Stimulated activated CD4-positive, alpha-beta T cell treated with anti-CD3 and anti-CD28 coated beads, Interleukin-12 subunit alpha, Interleukin-12 subunit beta, amount 100 ng/mL, for 24 hours (primary cell): ENCODE measurements around the gene MAN2C1.
A peak's percentile ranks its signal among the peaks of the same experiment; 100 is the strongest.
"Not testable (repeated sequence)": the region's sequence is repeated elsewhere in the genome, so short reads cannot be mapped to it uniquely, and the experiment has no call there.

Experiments used
- DNase-seq, 2 experiments: peaks; one replicate each; pipeline ENCODE4 v3.0.0-alpha.2; 2020; ENCODE audit warnings: low read depth in 2 of 2

MAN2C1 gene

DNA sequence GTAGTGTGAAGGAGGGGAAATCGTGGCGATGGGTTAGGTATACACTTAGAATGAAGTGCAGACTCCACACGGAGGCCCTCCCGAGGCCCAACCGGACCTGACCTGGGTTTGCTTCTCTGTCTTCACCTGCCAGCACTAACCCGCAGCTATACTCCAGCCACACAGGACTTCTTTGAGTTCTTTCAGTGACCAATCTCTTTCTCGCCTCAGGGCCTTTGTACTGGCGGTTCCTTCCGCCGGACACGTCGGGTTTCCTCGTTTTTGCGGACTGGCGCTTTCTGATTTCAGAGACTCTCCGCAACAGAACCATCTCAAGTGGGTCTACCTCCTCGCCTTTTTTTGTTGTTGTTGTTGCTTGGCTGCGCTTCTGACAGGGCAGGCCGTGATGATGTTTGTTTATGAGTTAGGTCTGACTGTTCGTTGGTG, 21.6 kb downstream of the MAN2C1 start, which contains the start of gene NEIL1:
Gene NEIL1 (plus strand): TSS at position 244 of the 426 bp plus-strand sequence. CDS start 1,867 bp downstream, outside the sequence.
- no peak for DNase-seq

DNA sequence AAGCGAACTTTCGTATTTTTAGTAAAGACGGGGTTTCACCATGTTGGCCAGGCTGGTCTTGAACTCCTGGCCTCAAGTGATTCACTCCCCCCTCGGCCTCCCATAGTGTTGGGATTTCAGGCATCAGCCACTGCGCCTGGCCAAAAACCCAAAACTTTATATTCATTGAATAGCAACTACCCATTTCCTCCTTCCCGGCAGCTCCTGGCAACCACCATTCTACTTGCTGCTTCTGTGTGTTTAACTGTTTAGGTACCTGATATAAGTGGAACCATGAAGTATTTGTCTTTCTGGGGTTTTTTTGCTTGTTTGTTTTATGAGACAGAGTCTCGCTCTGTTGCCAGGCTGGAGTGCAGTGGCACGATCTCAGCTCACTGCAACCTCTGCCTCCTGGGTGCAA, 24.5 kb downstream of the MAN2C1 start:
- not testable (repeated sequence) for DNase-seq

GRCh38 chr15:75342221-75342620, 26.2 kb downstream of the MAN2C1 start:
- DNase-seq = no peak

- no peak for DNase-seq
Observed at GRCh38 chr15:75339531-75340240, 28.7 kb downstream of the MAN2C1 start.

GRCh38 chr15:75338661-75339240, 29.7 kb downstream of the MAN2C1 start:
- no peak for DNase-seq

DNA sequence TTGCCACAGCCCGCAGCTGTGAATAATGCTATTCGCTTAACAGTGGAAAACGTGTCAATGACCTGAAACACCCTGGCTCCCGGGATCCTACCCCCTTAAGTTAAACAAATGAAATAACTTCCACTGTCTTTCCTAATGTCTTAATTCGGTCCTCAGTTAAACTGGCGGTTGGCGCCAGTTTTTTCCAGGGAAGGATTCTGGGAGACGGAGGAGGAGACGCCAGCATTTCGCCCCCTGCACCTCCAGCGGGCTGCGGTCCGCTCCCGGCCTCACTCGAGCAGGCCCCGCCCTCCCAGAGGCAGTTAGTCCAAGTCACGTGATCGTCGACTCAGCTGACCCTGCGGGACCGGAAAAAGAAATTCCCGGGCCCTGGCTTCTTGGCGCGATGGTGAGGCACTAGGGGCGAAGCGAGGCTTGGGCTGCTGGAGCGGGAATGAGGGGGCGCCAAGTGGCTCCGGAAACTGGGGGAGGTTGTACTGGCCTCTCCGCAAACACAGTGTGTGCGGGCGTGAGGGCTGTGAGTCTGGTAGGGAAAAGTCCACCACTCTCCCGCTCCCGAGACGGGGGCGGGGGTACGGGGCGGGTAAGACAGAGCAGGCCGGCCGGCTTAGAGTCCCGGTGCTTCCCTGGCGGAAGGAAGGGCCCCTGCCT, 32.6 kb downstream of the MAN2C1 start, which contains the start of gene COMMD4:
Gene COMMD4 (plus strand): TSS at position 359 of the 651 bp plus-strand sequence. CDS start 27 bp downstream, at position 386.
- peak; percentile 80 to 85 for DNase-seq

DNA sequence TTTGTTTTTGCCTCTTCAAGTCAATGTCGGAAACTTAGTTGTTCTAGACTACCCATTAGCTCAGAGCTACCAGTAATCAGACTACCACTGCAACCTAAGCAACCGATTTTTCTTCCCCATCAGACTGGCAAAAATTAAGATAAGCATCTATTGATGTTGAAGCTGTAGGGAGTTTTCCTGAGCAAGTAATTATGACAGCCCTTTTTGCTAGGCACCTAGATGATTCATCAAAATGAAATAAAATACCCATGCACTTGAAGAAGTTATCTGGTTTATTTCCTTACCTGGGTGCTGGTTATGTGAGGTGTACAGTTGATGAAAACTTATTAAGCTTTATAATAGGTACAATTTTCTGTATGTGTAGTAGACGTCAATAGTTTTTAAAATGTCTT, 33.1 kb downstream of the MAN2C1 start:
- DNase-seq = no peak

DNA sequence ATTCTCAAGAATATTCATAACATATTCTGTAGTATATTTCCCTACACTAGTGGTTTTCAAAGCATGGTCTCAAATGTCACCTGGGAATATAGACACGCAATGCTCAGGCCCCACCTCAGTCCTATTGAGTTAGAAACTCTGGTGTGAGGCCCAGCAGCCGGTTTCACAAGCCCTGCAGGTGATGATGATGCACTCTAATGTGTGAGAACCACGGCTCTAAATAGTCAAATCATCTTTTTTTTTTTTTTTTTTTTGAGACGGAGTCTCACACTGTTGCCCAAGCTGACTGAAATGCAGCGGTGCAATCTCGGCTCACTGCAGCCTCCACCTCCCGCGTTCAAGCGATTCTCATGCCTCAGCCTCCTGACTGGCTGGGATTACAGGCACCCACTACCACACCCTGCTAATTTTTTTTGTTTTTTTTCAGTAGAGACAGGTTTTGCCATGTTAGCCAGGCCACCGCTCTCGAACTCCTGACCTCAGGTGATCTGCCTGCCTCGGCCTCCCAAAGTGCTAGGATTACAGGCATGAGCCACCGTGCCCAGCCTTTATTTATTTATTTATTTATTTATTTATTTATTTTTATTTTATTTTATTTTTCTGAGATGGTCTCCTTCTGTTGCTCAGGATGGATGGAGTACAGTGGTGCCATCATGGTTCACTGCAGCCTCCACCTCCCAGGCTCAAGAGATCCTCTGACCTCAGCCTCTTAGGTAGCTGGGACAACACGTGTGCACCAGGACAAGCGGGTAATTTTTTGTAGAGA, 34.6 kb downstream of the MAN2C1 start:
- DNase-seq = not testable (repeated sequence)

DNA sequence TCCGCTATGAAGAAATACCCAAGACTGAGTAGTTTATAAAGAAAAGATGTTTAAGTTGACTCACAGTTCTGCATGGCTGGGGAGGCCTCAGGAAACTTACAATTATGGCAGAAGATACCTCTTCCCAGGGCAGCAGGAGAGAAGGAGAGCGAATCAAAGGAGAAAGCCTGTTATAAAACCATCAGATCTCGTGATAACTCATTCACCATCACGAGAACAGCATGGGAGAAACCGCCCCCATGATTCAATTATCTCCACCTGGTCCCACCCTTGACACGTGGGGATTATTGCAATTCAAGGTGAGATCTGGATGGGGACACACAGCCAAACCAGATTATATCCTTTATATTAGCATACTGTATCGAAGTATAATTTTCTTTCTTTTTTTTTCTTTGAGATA, 36.3 kb downstream of the MAN2C1 start:
- not testable (repeated sequence) for DNase-seq

GRCh38 chr15:75329571-75329970, 38.8 kb downstream of the MAN2C1 start:
- no peak for DNase-seq

- no peak for DNase-seq
Observed at GRCh38 chr15:75328493-75329314, 39.7 kb downstream of the MAN2C1 start.

DNA sequence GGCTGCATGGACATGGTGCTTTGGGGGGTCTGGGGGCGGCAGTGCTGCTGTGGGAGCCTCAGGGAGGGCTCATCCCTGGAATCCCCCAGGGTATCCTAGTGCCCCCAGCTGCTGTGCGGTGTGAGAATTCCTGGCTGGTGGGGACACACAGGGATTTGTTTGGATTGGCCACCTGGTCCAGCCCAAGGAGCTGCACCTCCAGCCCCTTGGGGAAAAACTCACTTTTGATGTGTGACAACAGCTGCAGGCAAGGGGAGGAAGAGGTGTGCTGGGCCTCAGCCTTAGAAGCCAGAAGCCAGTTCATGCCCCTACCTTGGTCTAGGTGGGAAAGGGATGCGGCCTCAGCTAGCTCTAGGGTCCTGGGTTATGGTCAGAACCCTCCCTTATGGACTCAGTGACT, 40.9 kb downstream of the MAN2C1 start:
- no peak for DNase-seq

DNA sequence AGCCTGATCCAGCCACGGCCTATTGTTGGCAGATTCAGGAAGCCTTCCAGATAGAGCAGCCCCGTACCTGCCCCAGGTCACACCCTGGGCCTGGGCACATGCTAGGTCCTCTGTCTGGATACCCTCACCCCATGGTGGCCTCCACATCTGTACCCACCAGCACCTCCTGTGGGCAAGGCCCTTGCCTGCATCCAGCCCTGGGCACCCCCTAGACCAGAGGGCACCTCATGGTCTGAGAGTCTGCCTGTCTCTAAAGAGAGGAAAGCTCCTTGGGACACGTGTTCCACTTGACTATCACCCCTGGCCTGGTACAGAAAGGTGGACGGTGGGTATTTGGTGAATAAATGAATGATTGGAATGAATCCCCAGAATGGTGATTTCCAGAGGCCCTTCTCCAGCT, 41.4 kb downstream of the MAN2C1 start:
- DNase-seq = no peak

GRCh38 chr15:75325922-75326321, 42.5 kb downstream of the MAN2C1 start:
- no peak for DNase-seq

DNA sequence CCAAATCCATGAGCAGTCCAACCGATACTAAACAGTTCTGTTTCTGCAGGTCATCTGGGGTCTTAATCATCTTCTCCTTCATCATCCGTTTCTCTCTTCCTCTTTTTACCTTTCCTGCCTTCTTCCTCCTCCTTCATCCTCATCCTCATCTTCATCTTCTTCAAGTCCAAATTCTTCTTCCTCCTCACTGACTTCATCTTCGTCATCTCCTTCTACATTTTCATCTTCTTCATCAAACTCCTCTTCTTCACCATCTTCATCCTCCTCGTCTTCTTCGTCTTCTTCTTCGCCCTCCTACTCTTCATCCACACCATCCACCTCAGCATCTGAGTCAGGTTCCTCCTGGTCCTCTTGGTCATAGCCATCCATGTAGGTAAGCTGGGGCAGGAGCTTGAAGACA, 46.7 kb downstream of the MAN2C1 start:
- DNase-seq = no peak

DNA sequence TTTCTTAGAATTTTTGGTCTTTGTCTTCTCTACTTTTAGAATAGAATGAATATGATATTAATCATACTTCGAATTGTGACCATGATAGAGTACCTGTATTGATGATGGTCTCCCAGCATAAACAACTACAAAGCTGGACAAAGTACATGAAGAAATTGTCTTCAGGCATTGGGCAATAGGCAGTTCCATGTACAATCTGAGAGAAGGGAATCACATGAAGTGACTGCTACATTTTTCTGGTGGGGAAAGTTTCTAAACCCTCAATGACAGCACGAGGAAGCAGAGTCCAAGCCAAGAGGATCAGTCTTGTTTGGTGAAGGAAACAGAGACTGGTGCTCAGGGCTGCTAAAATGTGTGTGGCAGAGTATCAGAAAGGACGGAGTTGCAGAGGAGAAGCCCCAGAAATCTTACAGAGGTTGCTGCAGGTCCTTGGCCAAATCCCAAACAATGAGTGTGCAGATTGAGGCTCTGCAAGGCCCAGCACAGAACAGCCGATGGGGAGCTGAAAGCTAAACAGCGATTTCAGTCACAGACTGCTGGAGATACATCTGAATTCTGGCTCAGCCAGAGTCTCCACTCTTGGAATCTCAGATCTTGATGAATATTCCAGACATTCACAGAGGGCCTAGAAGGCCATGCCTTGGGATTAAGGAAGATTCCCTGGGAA, 49.0 kb downstream of the MAN2C1 start:
- not testable (repeated sequence) for DNase-seq

GRCh38 chr15:75314552-75315290, 53.7 kb downstream of the MAN2C1 start:
- no peak for DNase-seq

GRCh38 chr15:75313116-75313845, 55.1 kb downstream of the MAN2C1 start:
- no peak for DNase-seq

DNA sequence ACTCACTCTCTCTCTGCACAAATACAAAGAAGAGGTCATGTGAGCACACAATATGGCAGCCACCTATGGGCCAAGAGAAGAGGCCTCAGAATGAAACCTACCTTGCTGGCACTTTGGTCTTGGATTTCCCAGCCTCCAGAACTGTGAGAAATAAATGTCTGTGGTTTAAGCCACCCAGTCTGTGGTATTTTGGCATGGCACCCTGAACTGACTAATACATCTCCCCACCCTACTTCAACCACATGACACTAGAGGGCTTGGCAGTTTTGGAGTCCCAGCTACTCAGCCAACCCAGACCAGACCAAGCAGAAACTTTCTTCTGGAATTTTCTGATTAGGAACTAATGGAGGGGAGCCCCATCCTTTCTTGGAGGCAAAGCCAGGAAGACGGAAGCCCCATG, 55.9 kb downstream of the MAN2C1 start:
- DNase-seq = not testable (repeated sequence)
